Measurements from ENCODE around the gene SIGLEC1.

The SIGLEC1 gene

GRCh38 chr20:3672547-3673171 lies 39.7 kb downstream of the SIGLEC1 start:
- H3K4me3 ChIP-seq (ENCODE audit: low read depth, low read length) = no peak overlapping the region
- TF ChIP-seq CTCF (IDR thresholded peaks at IDR 0.05; ENCODE audit: low read depth, low read length) = no peak

GRCh38 chr20:3671986-3672546 lies 40.3 kb downstream of the SIGLEC1 start:
- no peak for TF ChIP-seq CTCF (IDR thresholded peaks at IDR 0.05; ENCODE audit: low read depth, low read length)
- no peak overlapping the region for H3K4me3 ChIP-seq (ENCODE audit: low read depth, low read length)

- no peak overlapping the region for H3K4me3 ChIP-seq (ENCODE audit: low read depth, low read length)
- TF ChIP-seq CTCF (IDR thresholded peaks at IDR 0.05; ENCODE audit: low read depth, low read length) = no peak
These were observed 41.5 kb downstream of the SIGLEC1 start for GRCh38 chr20:3670945-3671344.

- no peak overlapping the region for H3K4me3 ChIP-seq (ENCODE audit: low read depth, low read length)
- peak; percentile 27; the same call in 1 of the 2 replicates for TF ChIP-seq CTCF (IDR thresholded peaks at IDR 0.05; ENCODE audit: low read depth, low read length)
These were observed 41.9 kb downstream of the SIGLEC1 start for GRCh38 chr20:3670511-3670910.

- no peak for TF ChIP-seq CTCF (IDR thresholded peaks at IDR 0.05; ENCODE audit: low read depth, low read length)
- no peak overlapping the region for H3K4me3 ChIP-seq (ENCODE audit: low read depth, low read length)
These were observed 42.6 kb downstream of the SIGLEC1 start for GRCh38 chr20:3669710-3670367.

GRCh38 chr20:3667434-3668037 lies 44.9 kb downstream of the SIGLEC1 start:
- H3K4me3 ChIP-seq (ENCODE audit: low read depth, low read length) = no peak overlapping the region
- TF ChIP-seq CTCF (IDR thresholded peaks at IDR 0.05; ENCODE audit: low read depth, low read length) = no peak

GRCh38 chr20:3663858-3664257 lies 48.5 kb downstream of the SIGLEC1 start:
- no peak for TF ChIP-seq CTCF (IDR thresholded peaks at IDR 0.05; ENCODE audit: low read depth, low read length)

More at GRCh38 chr20:3663858-3664257, 48.5 kb downstream of the SIGLEC1 start:
- no peak overlapping the region for H3K4me3 ChIP-seq (ENCODE audit: low read depth, low read length)
